ENCODE measurements around the gene C11orf98.

The C11orf98 gene

DNA sequence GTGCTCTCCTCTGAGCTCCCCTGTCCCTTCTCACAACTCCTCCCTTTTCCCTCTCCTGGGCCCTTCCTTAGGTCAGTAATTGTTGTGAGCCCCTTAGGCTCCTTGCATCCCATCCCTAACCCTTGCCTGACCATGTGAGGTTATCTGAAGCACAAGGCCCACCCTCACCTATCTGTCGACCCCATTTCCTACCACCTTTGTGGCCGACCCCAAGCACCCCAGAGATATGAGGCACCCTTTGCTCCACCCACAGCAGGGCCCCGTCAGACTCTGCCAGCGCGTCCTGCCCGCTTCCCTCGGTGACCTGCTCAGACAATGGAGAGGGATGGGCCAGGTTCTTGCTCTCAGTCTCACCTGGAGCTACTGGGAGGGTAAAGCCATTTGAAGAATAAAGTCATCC is 43.8 kb upstream of the C11orf98 start:
- Histone ChIP-seq H4K20me1 (ENCODE audit: insufficient read depth, low read length, poor library complexity, severe bottlenecking) (peaks cover 21% of the 10 kb centered on the region), H3K27me3 (ENCODE audit: insufficient read depth, low read length, poor library complexity, severe bottlenecking) (no peaks in the 10 kb centered on the region), H3K4me2 (ENCODE audit: low read depth, low read length, poor library complexity, severe bottlenecking) (no peak overlapping the region), H2AFZ (ENCODE audit: low read length) (no peak overlapping the region), H3K4me3 (ENCODE audit: low read length, poor library complexity, severe bottlenecking) (no peak overlapping the region), H3K9me3 (ENCODE audit: insufficient read depth, low read depth, low read length) (no peaks in the 10 kb centered on the region), H3K79me2 (ENCODE audit: insufficient read depth, low read length) (peaks cover 8% of the 10 kb centered on the region; the same call in 1 of the 2 replicates), H3K9ac (ENCODE audit: low read depth, low read length, poor library complexity, severe bottlenecking) (no peak overlapping the region), H3K4me1 (ENCODE audit: insufficient read depth, low read length, poor library complexity, severe bottlenecking) (peaks cover 13% of the 10 kb centered on the region), H3K36me3 (ENCODE audit: insufficient read depth, low read length) (peaks cover 60% of the 10 kb centered on the region), H3F3A (ENCODE audit: low read depth) (peaks cover 12% of the 10 kb centered on the region), H3K9me2 (replicated peaks; ENCODE audit: low read depth, low read length) (no peaks in the 10 kb centered on the region)
- no peak for TF ChIP-seq CTCF (conservative IDR thresholded peaks at IDR 0.05; ENCODE audit: low read length)
- TF ChIP-seq EZH2phosphoT487 (IDR thresholded peaks at IDR 0.05; ENCODE audit: borderline replicate concordance) = no peak

DNA sequence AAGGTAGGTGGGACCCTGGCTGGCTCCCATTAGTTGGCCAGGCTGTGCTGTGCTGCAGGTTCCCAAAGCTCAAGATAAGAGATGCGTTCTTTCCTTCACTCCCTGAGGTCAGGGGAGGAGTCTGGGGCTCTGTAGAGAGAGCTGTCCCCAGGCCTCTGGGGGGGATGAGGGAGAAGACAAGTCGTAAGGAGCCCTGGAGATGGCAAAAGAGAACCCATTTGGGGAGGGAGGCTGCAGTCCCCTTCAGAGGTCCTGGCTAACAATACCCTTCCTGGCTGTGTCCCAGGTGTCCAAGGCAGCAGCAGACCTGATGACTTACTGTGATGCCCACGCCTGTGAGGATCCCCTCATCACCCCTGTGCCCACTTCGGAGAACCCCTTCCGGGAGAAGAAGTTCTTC is 43.4 kb upstream of the C11orf98 start:
- peaks cover 13% of the 10 kb centered on the region for H3K4me1 ChIP-seq (ENCODE audit: insufficient read depth, low read length, poor library complexity, severe bottlenecking)
- no peak overlapping the region for H3K4me3 ChIP-seq (ENCODE audit: low read length, poor library complexity, severe bottlenecking)
- no peak overlapping the region for H3K9ac ChIP-seq (ENCODE audit: low read depth, low read length, poor library complexity, severe bottlenecking)
- H4K20me1 ChIP-seq (ENCODE audit: insufficient read depth, low read length, poor library complexity, severe bottlenecking) = peaks cover 17% of the 10 kb centered on the region
- no peaks in the 10 kb centered on the region for H3K9me2 ChIP-seq (replicated peaks; ENCODE audit: low read depth, low read length)
- H3K36me3 ChIP-seq (ENCODE audit: insufficient read depth, low read length) = peaks cover 56% of the 10 kb centered on the region
- peaks cover 12% of the 10 kb centered on the region for H3F3A ChIP-seq (ENCODE audit: low read depth)
- H3K4me2 ChIP-seq (ENCODE audit: low read depth, low read length, poor library complexity, severe bottlenecking) = no peak overlapping the region
- TF ChIP-seq CTCF (conservative IDR thresholded peaks at IDR 0.05; ENCODE audit: low read length) (no peak), EZH2phosphoT487 (IDR thresholded peaks at IDR 0.05; ENCODE audit: borderline replicate concordance) (no peak)
- no peaks in the 10 kb centered on the region for H3K27me3 ChIP-seq (ENCODE audit: insufficient read depth, low read length, poor library complexity, severe bottlenecking)
- no peaks in the 10 kb centered on the region for H3K9me3 ChIP-seq (ENCODE audit: insufficient read depth, low read depth, low read length)
- H2AFZ ChIP-seq (ENCODE audit: low read length) = no peak overlapping the region
- peaks cover 4% of the 10 kb centered on the region; the same call in 1 of the 2 replicates for H3K79me2 ChIP-seq (ENCODE audit: insufficient read depth, low read length)

DNA sequence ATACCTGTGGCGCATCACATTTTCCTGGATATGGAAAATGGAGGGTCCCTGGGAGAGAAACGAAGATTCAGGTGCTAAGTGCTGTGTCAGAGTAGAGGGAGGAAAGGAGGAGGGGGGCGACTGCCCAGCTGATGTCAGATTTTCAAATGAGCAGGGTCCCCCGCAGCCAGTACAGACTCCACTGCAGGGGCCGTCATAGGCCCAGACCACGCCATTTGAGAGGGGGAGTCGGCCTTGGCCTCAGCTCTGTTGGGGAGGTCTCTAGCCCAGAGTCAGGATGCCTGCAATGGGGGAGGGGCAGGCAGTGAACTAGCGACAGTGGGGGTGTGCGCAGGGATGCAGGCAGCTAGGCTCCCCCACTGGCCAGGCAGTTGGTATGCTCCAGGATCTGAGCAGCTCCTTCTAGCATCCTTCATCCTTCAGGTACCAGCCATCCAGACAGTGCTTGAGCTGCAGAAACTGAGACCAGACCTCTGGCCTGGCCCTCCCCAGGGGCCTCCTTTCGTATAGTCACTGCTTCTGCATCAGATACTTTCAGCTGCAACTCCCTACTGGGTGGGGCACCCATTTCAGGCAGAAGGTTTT is 42.4 kb upstream of the C11orf98 start, which contains the start of the genes BSCL2 and GNG3:
Gene BSCL2, minus strand, starts transcription at position 148 of the 585 bp plus-strand sequence. CDS start 229 bp downstream, outside the sequence.
Gene GNG3, plus strand, starts transcription at position 400 of the 585 bp plus-strand sequence. CDS start 620 bp downstream, outside the sequence.
- H3K4me3 ChIP-seq (ENCODE audit: low read length, poor library complexity, severe bottlenecking) = peak within 1 kb of the TSS; percentile 26
- no peaks in the 10 kb centered on the region for H3K9me2 ChIP-seq (replicated peaks; ENCODE audit: low read depth, low read length)
- no peaks in the 10 kb centered on the region for H3K9me3 ChIP-seq (ENCODE audit: insufficient read depth, low read depth, low read length)
- TF ChIP-seq EZH2phosphoT487 (IDR thresholded peaks at IDR 0.05; ENCODE audit: borderline replicate concordance) (no peak), CTCF (conservative IDR thresholded peaks at IDR 0.05; ENCODE audit: low read length) (no peak)
- no peaks in the 10 kb centered on the region for H3K79me2 ChIP-seq (ENCODE audit: insufficient read depth, low read length)
- H3F3A ChIP-seq (ENCODE audit: low read depth) = peaks cover 6% of the 10 kb centered on the region
- H3K9ac ChIP-seq (ENCODE audit: low read depth, low read length, poor library complexity, severe bottlenecking) = no peak within 1 kb of the TSS
- H3K4me1 ChIP-seq (ENCODE audit: insufficient read depth, low read length, poor library complexity, severe bottlenecking) = peaks cover 13% of the 10 kb centered on the region
- peaks cover 9% of the 10 kb centered on the region for H4K20me1 ChIP-seq (ENCODE audit: insufficient read depth, low read length, poor library complexity, severe bottlenecking)
- no peaks in the 10 kb centered on the region for H3K27me3 ChIP-seq (ENCODE audit: insufficient read depth, low read length, poor library complexity, severe bottlenecking)
- H3K4me2 ChIP-seq (ENCODE audit: low read depth, low read length, poor library complexity, severe bottlenecking) = peak within 1 kb of the TSS; percentile 42
- H2AFZ ChIP-seq (ENCODE audit: low read length) = no peak within 1 kb of the TSS
- peaks cover 46% of the 10 kb centered on the region for H3K36me3 ChIP-seq (ENCODE audit: insufficient read depth, low read length)

Data from Loucy (cell line).